GM18868 (cell line): ENCODE measurements around the gene CCDC187.
"Not testable (repeated sequence)": the region's sequence is repeated elsewhere in the genome, so short reads cannot be mapped to it uniquely, and the experiment has no call there.

Experiments
- ATAC-seq: cut with Tn5 transposase; IDR thresholded peaks from one replicate; pipeline ENCODE4 v1.9.1; 2021; ENCODE audit warnings: mild to moderate bottlenecking, moderate library complexity; ENCODE audit not compliant: unreplicated experiment

Gene CCDC187

GRCh38 chr9:136273244-136273865, 30.5 kb downstream of the CCDC187 start:
- no peak for ATAC-seq

- no peak for ATAC-seq
Measured at GRCh38 chr9:136270173-136270705, 33.7 kb downstream of the CCDC187 start.

GRCh38 chr9:136268735-136269134, 35.2 kb downstream of the CCDC187 start:
- ATAC-seq = no peak

GRCh38 chr9:136268318-136268717, 35.6 kb downstream of the CCDC187 start:
- ATAC-seq = no peak

GRCh38 chr9:136267261-136268111, 36.4 kb downstream of the CCDC187 start:
- peak; percentile 58 for ATAC-seq

GRCh38 chr9:136266641-136267040, 37.3 kb downstream of the CCDC187 start:
- ATAC-seq = not testable (repeated sequence)

- no peak for ATAC-seq
Measured at GRCh38 chr9:136265561-136266355, 38.1 kb downstream of the CCDC187 start.

GRCh38 chr9:136264441-136265405, 39.2 kb downstream of the CCDC187 start:
- ATAC-seq = no peak

GRCh38 chr9:136264031-136264430, 39.9 kb downstream of the CCDC187 start:
- ATAC-seq = no peak

GRCh38 chr9:136262671-136263178, 41.2 kb downstream of the CCDC187 start:
- ATAC-seq = no peak

GRCh38 chr9:136261686-136262430, 42.0 kb downstream of the CCDC187 start:
- ATAC-seq = no peak

GRCh38 chr9:136260936-136261472, 42.9 kb downstream of the CCDC187 start:
- no peak for ATAC-seq

GRCh38 chr9:136260521-136260920, 43.4 kb downstream of the CCDC187 start:
- no peak for ATAC-seq

GRCh38 chr9:136259836-136260235, 44.1 kb downstream of the CCDC187 start:
- ATAC-seq = no peak

- no peak for ATAC-seq
Measured at GRCh38 chr9:136259517-136259813, 44.4 kb downstream of the CCDC187 start.

GRCh38 chr9:136258786-136259516, 44.9 kb downstream of the CCDC187 start:
- no peak for ATAC-seq

GRCh38 chr9:136258299-136258625, 45.6 kb downstream of the CCDC187 start:
- ATAC-seq = no peak
